Neutrophil (primary cell): ENCODE measurements around the gene CDC42BPB.

ENCODE experiments used
- H3K27ac ChIP-seq: fragments of 200-600 bp; sonication (generic); 2 replicates; pipeline ENCODE4 v1.5.1; 2016; ENCODE audit warnings: mild to moderate bottlenecking, moderate library complexity
- H3K27me3 ChIP-seq: fragments of 200-600 bp; sonication (generic); 2 replicates; pipeline ENCODE4 v1.6.0; 2016; ENCODE audit warnings: mild to moderate bottlenecking
- H3K36me3 ChIP-seq: fragments of 200-600 bp; sonication (generic); 2 replicates; pipeline ENCODE4 v1.5.1; 2017
- H3K4me1 ChIP-seq, 2 experiments: fragments of 200-600 bp in 1 of 2; sonication (generic) in 1 of 2; 1 replicate in 1 of 2; 2 replicates in 1 of 2; pipeline versions ENCODE4 v1.5.1 to v1.6.1; 2013 to 2016; ENCODE audit warnings: low read depth in 1 of 2, low read length in 1 of 2, mild to moderate bottlenecking in 1 of 2, moderate library complexity in 1 of 2; ENCODE audit not compliant: control insufficient read depth in 1 of 2, insufficient read depth in 1 of 2
- H3K4me3 ChIP-seq, 2 experiments: fragments of 200-600 bp in 1 of 2; sonication (generic) in 1 of 2; 1 replicate in 1 of 2; 2 replicates in 1 of 2; pipeline ENCODE4 v1.5.1; 2013 to 2016; ENCODE audit warnings: low read depth in 1 of 2, low read length in 1 of 2, mild to moderate bottlenecking in 1 of 2, moderate library complexity in 1 of 2
- H3K9me3 ChIP-seq: fragments of 200-600 bp; sonication (generic); 2 replicates; pipeline ENCODE4 v1.5.1; 2016
- TF ChIP-seq, protein P1 (sequence below): fragments of 200-600 bp; sonication (generic); IDR thresholded peaks from 2 replicates; pipeline ENCODE4 v1.5.1; 2016; ENCODE audit warnings: antibody characterized with exemption

The CDC42BPB gene

GRCh38 chr14:103041464-103041863 lies 15.9 kb downstream of the CDC42BPB start:
- Histone ChIP-seq H3K4me3 (no peak overlapping the region), H3K36me3 (no peaks in the 10 kb centered on the region), H3K27ac (no peak overlapping the region), H3K4me1 (no peaks in the 10 kb centered on the region), H3K9me3 (no peaks in the 10 kb centered on the region), H3K27me3 (peaks cover 40% of the 10 kb centered on the region)
- TF ChIP-seq, protein P1, sequence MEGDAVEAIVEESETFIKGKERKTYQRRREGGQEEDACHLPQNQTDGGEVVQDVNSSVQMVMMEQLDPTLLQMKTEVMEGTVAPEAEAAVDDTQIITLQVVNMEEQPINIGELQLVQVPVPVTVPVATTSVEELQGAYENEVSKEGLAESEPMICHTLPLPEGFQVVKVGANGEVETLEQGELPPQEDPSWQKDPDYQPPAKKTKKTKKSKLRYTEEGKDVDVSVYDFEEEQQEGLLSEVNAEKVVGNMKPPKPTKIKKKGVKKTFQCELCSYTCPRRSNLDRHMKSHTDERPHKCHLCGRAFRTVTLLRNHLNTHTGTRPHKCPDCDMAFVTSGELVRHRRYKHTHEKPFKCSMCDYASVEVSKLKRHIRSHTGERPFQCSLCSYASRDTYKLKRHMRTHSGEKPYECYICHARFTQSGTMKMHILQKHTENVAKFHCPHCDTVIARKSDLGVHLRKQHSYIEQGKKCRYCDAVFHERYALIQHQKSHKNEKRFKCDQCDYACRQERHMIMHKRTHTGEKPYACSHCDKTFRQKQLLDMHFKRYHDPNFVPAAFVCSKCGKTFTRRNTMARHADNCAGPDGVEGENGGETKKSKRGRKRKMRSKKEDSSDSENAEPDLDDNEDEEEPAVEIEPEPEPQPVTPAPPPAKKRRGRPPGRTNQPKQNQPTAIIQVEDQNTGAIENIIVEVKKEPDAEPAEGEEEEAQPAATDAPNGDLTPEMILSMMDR, result no peak

GRCh38 chr14:103033681-103034096 lies 23.7 kb downstream of the CDC42BPB start:
- Histone ChIP-seq H3K27ac (no peak overlapping the region), H3K4me1 (no peaks in the 10 kb centered on the region), H3K9me3 (no peaks in the 10 kb centered on the region), H3K27me3 (peaks cover 8% of the 10 kb centered on the region), H3K36me3 (no peaks in the 10 kb centered on the region), H3K4me3 (no peak overlapping the region)
- TF ChIP-seq, protein P1, result no peak

DNA sequence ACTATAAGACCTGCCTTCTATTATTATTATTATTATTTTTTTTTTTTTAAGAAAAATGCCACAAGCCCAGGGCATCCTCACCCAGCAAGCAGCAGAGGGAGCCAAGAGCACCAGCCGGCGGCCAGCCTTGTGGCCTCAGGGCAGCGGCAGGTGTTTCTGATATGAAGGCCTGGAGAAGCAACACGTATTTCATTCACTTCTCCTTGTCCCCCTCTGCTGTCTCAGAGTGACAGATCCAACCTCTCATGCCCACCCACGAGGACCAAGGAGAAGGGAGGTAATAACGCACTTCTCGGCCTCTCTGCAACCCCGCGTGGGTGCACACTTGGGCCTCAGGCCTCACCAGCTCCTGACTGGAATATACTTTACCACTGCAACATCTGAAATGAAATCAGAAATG lies 25.4 kb downstream of the CDC42BPB start:
- Histone ChIP-seq H3K36me3 (no peaks in the 10 kb centered on the region), H3K9me3 (no peaks in the 10 kb centered on the region), H3K27me3 (peaks cover 20% of the 10 kb centered on the region), H3K4me3 (no peak overlapping the region), H3K4me1 (no peaks in the 10 kb centered on the region), H3K27ac (no peak overlapping the region)
- TF ChIP-seq, protein P1, result no peak

- TF ChIP-seq, protein P1, result no peak
- Histone ChIP-seq H3K4me1 (no peaks in the 10 kb centered on the region), H3K36me3 (no peaks in the 10 kb centered on the region), H3K4me3 (no peak overlapping the region), H3K9me3 (no peaks in the 10 kb centered on the region), H3K27me3 (peaks cover 20% of the 10 kb centered on the region), H3K27ac (no peak overlapping the region)
Observed at GRCh38 chr14:103031566-103031911, 25.8 kb downstream of the CDC42BPB start.

DNA sequence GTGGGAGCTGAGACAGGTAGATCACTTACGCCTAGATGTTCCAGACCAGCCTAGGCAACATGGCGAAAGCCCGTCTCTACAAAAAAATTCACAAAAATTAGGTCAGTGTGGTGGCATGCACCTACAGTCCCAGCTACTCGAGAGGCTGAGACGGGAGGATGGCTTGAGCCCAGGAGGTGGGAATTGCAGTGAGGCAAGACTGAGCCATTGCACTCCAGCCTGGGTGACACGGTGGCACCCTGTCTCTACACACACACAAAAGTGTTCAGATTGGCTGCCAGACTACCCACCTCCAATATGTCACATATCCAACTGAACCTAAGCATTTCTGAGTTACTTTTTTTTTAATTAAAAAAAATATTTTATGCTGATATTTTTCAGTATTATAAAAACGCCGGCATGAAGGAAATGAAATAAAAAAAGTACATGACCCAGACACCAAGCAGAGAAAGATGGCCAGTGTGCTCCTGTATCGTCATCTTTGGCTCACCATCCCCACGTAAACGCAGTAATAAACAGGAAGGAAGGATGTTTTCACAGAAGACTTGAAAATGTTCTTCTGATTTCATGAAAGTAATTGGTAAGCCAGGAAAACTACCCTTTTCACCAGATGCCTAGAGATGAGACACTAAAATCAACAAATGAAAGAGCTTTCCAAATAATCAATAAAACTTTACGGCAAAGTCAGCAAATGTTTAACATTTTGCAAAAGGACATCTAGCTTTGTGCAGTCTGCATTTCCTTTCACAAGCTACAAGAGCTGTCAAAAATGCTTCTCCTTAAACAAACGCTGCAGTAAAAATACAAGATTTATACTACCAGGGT lies 26.4 kb downstream of the CDC42BPB start:
- no peaks in the 10 kb centered on the region for H3K4me1 ChIP-seq
- no peaks in the 10 kb centered on the region for H3K36me3 ChIP-seq
- TF ChIP-seq, protein P1, result no peak
- H3K27me3 ChIP-seq, result peaks cover 20% of the 10 kb centered on the region
- H3K4me3 ChIP-seq, result no peak overlapping the region
- H3K9me3 ChIP-seq, result no peaks in the 10 kb centered on the region
- H3K27ac ChIP-seq, result no peak overlapping the region
